ENCODE data around the gene OR52B6.
"Not testable (repeated sequence)": the region's sequence is repeated elsewhere in the genome, so short reads cannot be mapped to it uniquely, and the experiment has no call there.

The OR52B6 gene

DNA sequence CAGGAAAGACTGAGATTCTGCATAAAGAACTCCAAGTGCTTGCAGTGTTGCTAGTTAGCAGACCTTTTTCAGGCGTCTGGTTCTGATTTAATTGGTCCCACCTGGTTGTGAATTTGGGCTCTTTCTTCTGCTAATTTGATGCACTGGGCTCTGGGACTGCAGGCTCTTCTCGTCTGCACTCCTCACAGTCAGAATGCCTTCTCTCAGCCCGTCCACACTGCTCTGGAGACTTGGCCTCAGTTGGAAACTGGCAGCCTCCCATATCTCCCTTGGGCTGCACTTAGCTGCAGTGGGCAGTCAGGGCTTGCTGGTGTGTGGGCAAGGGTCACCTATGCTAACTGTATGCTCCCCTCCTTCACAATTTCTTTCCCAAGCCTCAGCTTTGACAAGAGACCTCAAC is 17.3 kb downstream of the OR52B6 start:
- DNase-seq, result no peak

DNA sequence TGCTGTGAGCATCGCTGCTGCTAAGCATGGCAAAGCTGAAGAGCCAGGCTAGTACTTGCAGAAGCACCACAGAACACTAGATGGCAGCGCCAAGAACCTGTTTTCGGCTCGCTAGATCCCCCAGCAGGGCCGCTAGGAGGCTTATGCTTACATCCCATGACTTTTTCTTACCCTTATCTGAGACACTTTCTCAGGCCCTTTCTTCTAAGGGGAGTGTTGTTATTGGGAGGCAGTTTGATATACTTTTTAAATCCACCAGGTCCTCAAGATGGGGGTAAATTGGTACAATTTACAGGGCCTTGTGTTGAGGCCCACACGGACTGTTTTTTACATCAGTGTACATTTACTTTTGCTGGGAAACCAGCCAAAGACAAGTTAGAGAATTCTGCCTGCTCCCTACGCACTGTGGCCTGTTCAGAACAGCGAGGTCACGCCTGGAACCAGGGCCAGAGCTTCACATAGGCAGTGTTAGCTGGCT is 19.7 kb downstream of the OR52B6 start:
- peak; percentile 82 for DNase-seq

DNA sequence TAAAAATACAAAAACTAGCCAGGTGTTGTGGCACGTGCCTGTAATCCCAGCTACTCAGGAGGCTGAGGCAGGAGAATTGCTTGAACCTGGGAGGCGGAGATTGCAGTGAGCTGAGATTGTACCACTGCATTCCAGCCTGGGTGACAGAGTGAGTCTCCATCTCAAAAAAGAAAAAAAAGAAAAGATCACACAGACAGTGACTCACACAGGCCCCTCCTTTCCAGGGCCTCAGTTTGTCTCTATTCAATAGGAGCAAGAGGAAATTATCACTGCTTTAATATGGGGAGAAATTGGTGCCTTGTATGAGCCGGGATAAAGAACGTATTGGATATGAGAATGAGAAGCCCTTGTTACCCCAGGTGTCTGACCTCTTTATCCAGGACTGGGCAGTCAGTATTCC is 22.1 kb downstream of the OR52B6 start:
- not testable (repeated sequence) for DNase-seq

DNA sequence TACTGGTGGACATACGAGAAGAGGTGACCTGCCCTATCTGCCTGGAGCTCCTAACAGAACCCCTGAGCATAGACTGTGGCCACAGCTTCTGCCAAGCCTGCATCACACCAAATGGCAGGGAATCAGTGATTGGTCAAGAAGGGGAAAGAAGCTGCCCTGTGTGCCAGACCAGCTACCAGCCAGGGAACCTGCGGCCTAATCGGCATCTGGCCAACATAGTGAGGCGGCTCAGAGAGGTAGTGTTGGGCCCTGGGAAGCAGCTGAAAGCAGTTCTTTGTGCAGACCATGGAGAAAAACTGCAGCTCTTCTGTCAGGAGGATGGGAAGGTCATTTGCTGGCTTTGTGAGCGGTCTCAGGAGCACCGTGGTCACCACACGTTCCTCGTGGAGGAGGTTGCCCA is 22.6 kb downstream of the OR52B6 start:
- peak; percentile 34 for DNase-seq

DNA sequence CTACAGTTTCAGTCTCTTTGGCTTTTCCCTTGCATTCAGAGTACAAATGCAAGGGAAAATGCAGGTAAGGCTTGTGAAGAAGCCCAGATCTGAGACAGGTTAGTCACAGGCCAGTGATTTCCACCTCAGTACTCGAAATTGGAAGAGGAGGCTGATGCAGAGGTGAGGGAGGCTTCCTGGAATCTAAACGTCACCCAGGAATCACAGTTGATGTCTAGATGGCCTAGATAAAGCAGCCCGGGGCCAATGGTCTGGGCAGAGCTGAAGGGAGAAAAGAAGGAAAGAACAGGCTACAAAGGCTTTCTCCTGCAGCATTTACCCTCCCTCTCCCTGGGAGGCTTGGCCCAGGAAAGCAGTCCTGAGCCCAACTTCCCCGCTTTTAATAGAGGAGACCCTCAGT is 24.2 kb downstream of the OR52B6 start:
- DNase-seq, result no peak

DNA sequence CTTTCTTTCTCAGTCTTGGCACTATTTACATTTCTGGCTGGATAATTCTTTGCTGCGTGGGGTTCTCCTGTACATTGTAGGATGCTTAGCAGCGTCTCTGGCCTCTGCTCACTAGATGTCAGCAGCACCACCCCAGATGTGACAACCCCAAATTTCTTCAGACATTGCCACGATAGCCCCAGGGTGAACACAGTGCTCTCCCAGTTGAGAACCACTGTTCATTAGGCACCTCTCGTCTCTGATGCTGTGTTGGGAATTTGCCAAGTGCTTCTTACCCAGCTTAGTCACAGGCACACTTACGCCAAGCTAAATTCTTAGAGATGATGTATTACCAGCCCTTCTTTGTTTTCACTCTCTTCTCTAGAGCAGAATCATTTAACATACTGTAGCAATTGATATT is 25.2 kb downstream of the OR52B6 start:
- DNase-seq, result no peak

DNA sequence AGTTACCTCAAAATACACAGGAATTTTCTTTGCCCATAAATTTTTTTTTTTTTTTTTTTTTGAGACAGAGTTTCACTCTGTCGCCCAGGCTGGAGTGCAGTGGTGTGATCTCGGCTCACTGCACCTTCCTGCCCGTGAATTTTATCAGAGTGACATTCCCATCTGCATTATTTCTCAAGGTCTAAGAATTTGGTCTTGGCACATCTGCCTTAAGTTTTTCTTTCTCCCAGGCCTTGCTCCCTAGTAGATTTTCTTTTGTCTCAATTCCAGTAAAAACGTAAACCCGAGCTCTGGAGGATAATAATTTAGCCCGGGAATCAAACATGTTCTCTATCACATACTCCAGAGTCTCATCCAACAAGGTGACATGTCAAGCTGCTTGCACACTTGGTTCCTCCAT is 28.1 kb downstream of the OR52B6 start:
- no peak for DNase-seq

DNA sequence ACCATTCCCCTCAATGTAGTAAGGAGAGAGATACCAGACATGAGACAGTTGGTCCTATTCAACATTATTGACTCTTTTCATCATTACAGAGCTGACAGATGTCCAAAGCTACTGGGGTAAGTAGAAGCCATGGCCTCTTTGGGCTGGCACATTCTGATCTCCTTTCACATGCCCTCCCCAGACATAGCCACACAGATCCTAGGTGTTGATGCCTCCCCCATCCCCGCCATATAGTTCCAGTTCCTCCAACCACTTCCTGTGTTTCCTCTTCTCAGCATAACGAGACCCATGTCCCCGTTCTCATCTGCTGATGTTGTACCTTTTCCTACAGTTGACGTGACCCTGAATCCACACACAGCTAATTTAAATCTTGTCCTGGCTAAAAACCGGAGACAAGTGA is 29.8 kb downstream of the OR52B6 start:
- DNase-seq, result no peak

DNA sequence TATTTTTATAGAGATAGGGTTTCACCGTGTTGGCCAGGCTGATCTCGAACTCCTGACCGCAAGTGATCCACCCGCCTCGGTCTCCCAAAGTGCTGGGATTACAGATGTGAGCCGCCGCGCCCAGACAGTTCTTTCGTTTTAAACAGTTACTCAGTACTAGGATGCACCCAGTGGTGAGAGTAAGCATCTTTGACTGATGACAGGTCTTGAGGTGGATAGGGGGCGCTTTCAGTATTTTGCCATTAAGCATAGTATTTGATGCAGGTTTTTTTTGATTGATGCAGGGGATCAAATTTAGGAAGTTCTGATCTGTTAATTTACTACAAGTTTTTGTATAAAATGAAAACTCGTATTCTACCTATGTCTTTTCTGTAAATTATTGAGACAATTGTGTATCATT is 30.9 kb downstream of the OR52B6 start:
- no peak for DNase-seq

DNA sequence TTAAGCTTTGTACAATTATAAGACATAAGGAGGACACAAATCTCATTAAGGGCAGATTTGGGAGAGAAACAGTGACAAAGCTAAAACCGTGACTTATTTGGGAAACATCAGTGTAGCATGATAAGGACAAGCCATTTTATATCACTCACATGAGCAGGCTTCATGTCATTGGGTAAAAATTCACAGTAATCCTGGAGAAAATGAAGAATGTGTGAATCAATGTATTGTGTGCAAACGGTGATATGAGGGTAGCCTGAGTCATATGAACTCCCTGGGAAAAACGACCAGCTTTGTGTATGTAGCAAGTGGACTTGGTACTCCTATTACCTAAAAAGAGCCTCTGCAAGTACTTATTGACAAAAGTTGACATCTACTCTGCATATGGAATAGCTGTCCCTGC is 38.1 kb downstream of the OR52B6 start:
- DNase-seq, result no peak

DNA sequence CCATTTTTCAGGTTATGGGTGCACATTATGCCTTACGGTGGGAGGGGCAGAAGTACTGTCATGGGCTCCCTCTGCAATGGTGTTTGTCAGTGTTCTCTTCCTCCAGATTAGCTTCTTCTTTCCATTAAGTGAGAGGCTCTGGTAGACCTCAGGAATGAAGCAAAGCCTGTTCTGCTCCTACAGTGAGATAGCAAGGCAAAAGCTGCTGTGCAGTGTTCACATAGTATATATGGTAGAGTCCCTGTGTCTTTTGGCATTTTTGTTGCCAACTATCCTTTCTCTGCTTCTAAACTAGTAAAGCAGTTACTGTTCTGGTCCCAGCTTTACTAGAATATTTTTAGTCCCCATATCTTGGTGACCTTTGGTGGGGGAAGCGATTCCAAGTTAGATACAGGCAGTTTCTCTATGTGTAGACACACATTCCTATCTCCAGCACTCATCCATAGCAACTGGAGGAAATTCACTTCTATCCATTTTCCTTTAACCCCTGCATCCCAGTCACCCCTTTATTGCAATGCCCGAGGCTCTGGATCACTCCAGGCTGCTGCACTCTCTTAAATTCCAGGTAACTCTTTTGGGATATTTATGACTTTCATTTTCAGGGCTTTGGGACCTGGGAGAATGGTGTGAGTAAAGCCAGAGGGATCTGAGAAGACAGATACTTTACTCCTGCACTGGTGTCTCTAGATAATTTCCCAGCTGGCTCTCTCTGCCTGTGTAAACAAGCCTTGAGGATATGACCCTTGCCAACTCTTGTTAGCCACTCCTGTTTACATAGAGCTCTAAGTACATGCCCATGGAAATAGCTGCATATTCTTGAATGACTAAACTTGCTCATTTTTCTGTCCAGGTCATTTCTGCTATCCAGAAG is 40.2 kb downstream of the OR52B6 start:
- no peak for DNase-seq

DNA sequence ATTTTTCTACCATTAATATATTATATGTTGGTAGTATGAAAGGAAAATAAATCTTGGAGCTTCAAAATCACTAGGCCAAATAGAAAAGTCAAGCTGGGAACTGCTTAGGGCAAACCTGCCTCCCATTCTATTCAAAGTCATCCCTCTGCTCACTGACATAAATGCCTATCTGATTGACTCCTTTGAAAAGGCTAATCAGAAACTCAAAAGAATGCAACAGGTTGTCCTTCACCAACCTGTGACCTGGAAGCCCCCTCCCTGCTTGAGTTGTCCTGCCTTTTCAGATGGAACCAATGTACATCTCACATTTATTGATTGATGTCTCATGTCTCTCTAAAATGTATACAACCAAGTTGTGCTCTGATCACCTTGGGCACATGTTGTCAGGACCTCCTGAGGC is 40.9 kb downstream of the OR52B6 start:
- DNase-seq, result no peak

DNA sequence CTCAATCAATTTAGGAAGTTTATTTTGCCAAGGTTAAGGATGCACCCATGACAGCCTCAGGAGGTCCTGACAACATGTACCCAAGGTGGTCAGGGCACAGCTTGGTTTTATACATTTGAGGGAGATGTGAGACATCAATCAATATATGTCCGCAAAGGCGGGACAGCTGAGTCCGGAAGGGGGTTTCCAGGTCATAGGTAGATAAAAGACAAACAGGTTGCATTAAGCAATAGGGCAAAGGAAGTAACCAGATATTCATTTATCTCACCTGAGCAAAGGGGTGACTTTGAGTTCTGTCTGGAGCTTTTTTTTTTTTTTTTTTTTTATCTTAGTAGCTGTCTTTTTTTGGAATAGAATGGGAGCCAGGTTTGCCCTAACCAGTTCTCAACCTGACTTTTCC is 42.1 kb downstream of the OR52B6 start:
- DNase-seq, result no peak

DNA sequence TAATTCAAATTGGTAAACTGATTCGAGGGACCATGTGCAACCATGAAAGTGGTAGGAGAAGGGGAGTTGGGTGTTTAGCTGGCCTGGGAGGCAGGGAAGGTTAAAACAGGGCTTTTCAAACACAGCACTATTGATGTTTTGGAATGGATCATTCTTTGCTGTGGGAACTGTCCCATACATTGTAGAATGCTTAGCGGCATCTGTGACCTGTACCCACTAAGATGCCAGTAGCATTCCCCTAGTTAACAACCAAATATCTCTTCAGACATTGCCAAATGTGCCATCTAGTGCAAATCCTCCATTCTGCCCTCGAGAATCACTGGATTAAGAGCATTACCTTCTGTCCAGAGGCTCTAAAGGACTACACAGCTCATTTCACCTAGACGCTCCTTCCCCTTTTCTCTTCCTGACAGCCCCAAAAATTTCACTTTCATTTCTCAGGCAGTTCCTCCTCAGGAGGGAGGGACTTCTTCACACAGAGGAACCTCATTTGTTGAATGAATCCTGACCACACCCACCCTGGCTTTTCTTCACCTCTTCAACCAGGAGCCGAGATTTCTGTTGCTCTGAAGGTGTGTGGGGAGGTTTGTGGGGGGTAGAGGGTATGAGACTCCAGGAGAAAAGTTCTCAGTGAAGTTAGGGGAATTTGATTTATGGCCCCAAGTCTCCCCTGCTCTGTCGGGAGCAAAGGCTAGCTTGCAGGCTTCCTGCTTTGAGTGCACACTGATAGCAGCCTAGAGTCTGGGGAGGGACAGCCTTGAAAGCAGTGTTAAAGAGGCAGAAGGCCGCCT is 44.0 kb downstream of the OR52B6 start, which contains the start of gene TRIM34:
Gene TRIM34, plus strand, starts transcription at position 513 of the 791 bp plus-strand sequence. CDS start 7,331 bp downstream, outside the sequence.
- peak; percentile 81 for DNase-seq

DNA sequence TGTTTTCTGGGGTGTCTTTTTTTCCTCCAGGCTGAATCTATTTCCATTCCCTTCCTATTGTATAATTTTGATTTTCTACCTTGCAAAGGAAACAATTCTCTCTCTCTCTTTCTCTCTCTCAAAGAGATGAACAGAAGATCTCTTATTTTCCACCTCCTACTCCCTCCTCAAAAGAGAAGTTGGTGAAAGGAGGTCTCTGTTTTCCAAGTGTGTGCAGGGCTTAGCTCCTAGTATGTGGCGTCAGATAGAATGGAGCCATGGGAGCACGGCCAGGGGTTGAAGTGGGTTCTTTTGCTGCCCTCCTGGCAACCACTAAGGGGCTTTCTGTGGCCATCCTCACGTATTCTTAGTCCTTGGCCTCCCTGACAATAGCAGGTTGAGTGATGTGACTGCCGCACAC is 44.6 kb downstream of the OR52B6 start:
- no peak for DNase-seq

DNA sequence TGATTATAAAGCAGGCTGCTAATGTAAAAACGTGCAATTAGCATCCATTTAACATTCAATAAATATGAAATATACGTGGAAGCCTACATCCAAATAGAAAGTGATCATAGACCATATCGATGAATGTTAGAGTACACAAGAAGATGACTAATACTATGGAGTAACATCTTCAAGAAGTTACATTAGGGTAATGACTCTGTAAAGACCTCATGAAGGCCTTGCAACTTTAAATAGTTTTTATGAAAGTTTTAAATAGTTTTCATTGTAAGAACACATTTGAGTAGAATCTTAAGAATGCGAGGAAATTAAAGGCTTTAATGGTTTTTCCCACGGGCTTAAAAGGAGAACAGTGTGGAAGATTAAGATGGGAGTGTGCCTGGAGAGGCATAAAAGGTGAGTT is 45.5 kb downstream of the OR52B6 start:
- DNase-seq, result no peak

DNA sequence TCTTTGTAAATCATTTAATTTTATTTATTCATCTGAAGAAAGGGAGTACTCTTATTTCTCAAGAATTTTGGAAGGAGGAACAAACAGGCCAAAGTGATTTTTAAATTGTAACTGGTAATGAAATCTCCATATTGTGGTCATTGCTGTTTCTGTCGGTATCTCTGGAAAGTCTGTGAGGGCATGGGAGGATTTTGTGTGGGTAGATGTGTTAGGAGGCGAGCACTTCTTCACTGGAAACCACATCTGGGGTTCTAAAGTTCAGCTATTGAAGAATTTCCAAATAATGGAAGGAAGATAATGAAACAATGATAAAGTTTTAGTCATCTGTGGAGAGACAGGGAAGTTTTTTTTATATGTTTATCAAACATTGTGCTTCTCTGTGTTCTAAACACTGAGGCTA is 50.7 kb downstream of the OR52B6 start:
- DNase-seq, result no peak
